Tibial nerve (tissue), 4 donors: Measurements from ENCODE around the gene HECW1. TPM values are rescaled to one million over a fixed set of nuclear protein-coding genes. Genes with fewer than 3 reads are reported as not detected.

ENCODE experiments used
- DNase-seq, 2 donors: peaks; one replicate each; pipeline ENCODE4 v3.0.0-alpha.2; 2019; ENCODE audit warnings: low spot score in 2 of 2
- H3K27ac ChIP-seq, 4 donors: fragments of 200-600 bp; sonication (generic) in 3 of 4; one replicate each; pipeline ENCODE4 v1.5.1; 2017 to 2019; ENCODE audit warnings: mild to moderate bottlenecking in 1 of 4
- H3K27me3 ChIP-seq, 2 donors: fragments of 200-600 bp; sonication (generic) in 1 of 2; one replicate each; pipeline versions ENCODE4 v1.5.1 to v1.6.0; 2017 to 2019
- H3K36me3 ChIP-seq, 3 donors: fragments of 200-600 bp; sonication (generic); one replicate each; pipeline ENCODE4 v1.5.1; 2018 to 2019
- H3K4me1 ChIP-seq, 4 donors: fragments of 200-600 bp; sonication (generic) in 3 of 4; one replicate each; pipeline ENCODE4 v1.5.1; 2017 to 2019
- H3K4me3 ChIP-seq, 4 donors: fragments of 200-600 bp; sonication (generic) in 3 of 4; one replicate each; pipeline ENCODE4 v1.5.1; 2017 to 2019; ENCODE audit warnings: mild to moderate bottlenecking in 1 of 4, moderate library complexity in 1 of 4
- H3K9me3 ChIP-seq, 4 donors: fragments of 200-600 bp; sonication (generic) in 3 of 4; one replicate each; pipeline ENCODE4 v1.5.1; 2017 to 2019
- CTCF ChIP-seq, 5 experiments: fragments of 200-600 bp in 3 of 5; fragments of 450-650 bp in 2 of 5; sonication (generic) in 3 of 5; IDR thresholded peaks; one replicate each; pipeline ENCODE4 v1.5.1; 2016 to 2019; ENCODE audit warnings: antibody characterized with exemption in 5 of 5, mild to moderate bottlenecking in 3 of 5, moderate library complexity in 2 of 5
- EP300 ChIP-seq, 2 donors: sonication (generic); formaldehyde crosslinking; IDR thresholded peaks; one replicate each; pipeline ENCODE4 v1.6.1; 2017; ENCODE audit warnings: antibody characterized with exemption in 2 of 2, mild to moderate bottlenecking in 1 of 2
- POLR2A ChIP-seq, 2 donors: fragments of 450-650 bp; IDR thresholded peaks; one replicate each; pipeline ENCODE4 v1.6.1; 2017; ENCODE audit warnings: antibody characterized with exemption in 2 of 2, mild to moderate bottlenecking in 2 of 2, moderate library complexity in 2 of 2
- WGBS, 2 donors: methylation state at CpG; one replicate each; pipeline ENCODE4 v1.1.5; 2018; 5-methylcytosine and 5-hydroxymethylcytosine counted together
- total RNA-seq, 4 donors: library from RNA; depleted of rRNA; stranded (reverse); fragments of >200 nt; gene quantifications; one replicate each; pipeline ENCODE4 v1.1.0, GENCODE V29; 2016

The HECW1 gene
- total RNA-seq, 4 donors from 2014 or later: 3.6 to 10.9 (median 6.5) TPM

GRCh38 chr7:43155636-43156035 lies 43.2 kb downstream of the HECW1 start:
- Histone ChIP-seq H3K36me3 (no peaks in the 10 kb centered on the region), H3K9me3 (no peaks in the 10 kb centered on the region), H3K27me3 (no peaks in the 10 kb centered on the region), H3K4me3 (no peak overlapping the region), H3K27ac (no peak overlapping the region), H3K4me1 (no peaks in the 10 kb centered on the region)
- no peak for DNase-seq
- TF ChIP-seq CTCF (IDR thresholded peaks at IDR 0.05) (no peak), EP300 (IDR thresholded peaks at IDR 0.05) (no peak), POLR2A (IDR thresholded peaks at IDR 0.05) (no peak)
- WGBS, 2 donors: 55 to 56% methylated on average over 4 of the region's 4 CpGs

GRCh38 chr7:43163885-43164284 lies 51.4 kb downstream of the HECW1 start:
- DNase-seq: no peak
- no peaks in the 10 kb centered on the region for H3K36me3 ChIP-seq
- no peaks in the 10 kb centered on the region for H3K9me3 ChIP-seq
- no peak overlapping the region for H3K4me3 ChIP-seq
- H3K27me3 ChIP-seq: no peaks in the 10 kb centered on the region
- H3K4me1 ChIP-seq: peaks cover 0 to 20% (median 2%) of the 10 kb centered on the region in 4 donors
- 90 to 93% methylated on average over 3 of the region's 3 CpGs for WGBS, 2 donors
- no peak overlapping the region for H3K27ac ChIP-seq
- TF ChIP-seq EP300 (IDR thresholded peaks at IDR 0.05) (no peak), CTCF (IDR thresholded peaks at IDR 0.05) (no peak), POLR2A (IDR thresholded peaks at IDR 0.05) (no peak)

GRCh38 chr7:43164757-43165156 lies 52.3 kb downstream of the HECW1 start:
- DNase-seq: no peak
- Histone ChIP-seq H3K4me3 (no peak overlapping the region), H3K36me3 (no peaks in the 10 kb centered on the region), H3K27me3 (peaks cover 0 to under 1% of the 10 kb centered on the region in 2 donors), H3K27ac (no peak overlapping the region), H3K9me3 (no peaks in the 10 kb centered on the region), H3K4me1 (peaks cover 0 to 20% (median 2%) of the 10 kb centered on the region in 4 donors)
- no peak for TF ChIP-seq EP300 (IDR thresholded peaks at IDR 0.05)
- no peak for TF ChIP-seq POLR2A (IDR thresholded peaks at IDR 0.05)
- TF ChIP-seq CTCF (IDR thresholded peaks at IDR 0.05): no peak
- WGBS, 2 donors: 13 to 24% methylated on average over 4 of the region's 4 CpGs

GRCh38 chr7:43166686-43167085 lies 54.2 kb downstream of the HECW1 start:
- TF ChIP-seq CTCF (IDR thresholded peaks at IDR 0.05): no peak
- no peak for TF ChIP-seq POLR2A (IDR thresholded peaks at IDR 0.05)
- TF ChIP-seq EP300 (IDR thresholded peaks at IDR 0.05): no peak
- Histone ChIP-seq H3K9me3 (no peaks in the 10 kb centered on the region), H3K27me3 (peaks cover 0 to 3% of the 10 kb centered on the region in 2 donors), H3K4me1 (peaks cover 0 to 20% (median 2%) of the 10 kb centered on the region in 4 donors), H3K36me3 (no peaks in the 10 kb centered on the region), H3K27ac (no peak overlapping the region), H3K4me3 (no peak overlapping the region)
- WGBS, 2 donors: 84 to 96% methylated on average over 3 of the region's 3 CpGs
- DNase-seq: no peak

- Histone ChIP-seq H3K27ac (no peak overlapping the region), H3K9me3 (no peaks in the 10 kb centered on the region), H3K4me1 (peaks cover 0 to 18% (median 2%) of the 10 kb centered on the region in 4 donors), H3K27me3 (peaks cover 0 to 3% of the 10 kb centered on the region in 2 donors), H3K36me3 (no peaks in the 10 kb centered on the region), H3K4me3 (no peak overlapping the region)
- TF ChIP-seq POLR2A (IDR thresholded peaks at IDR 0.05): no peak
- no peak for TF ChIP-seq EP300 (IDR thresholded peaks at IDR 0.05)
- TF ChIP-seq CTCF (IDR thresholded peaks at IDR 0.05): no peak
- 91 to 93% methylated on average over 3 of the region's 3 CpGs for WGBS, 2 donors
- no peak for DNase-seq
Observed at GRCh38 chr7:43169076-43169475, 56.6 kb downstream of the HECW1 start.
